Esophagus muscularis mucosa (tissue), 4 donors: ENCODE measurements around the gene KCNH1. TPM values are rescaled to one million over a fixed set of nuclear protein-coding genes. Genes with fewer than 3 reads are reported as not detected.

ENCODE experiments used
- DNase-seq: peaks from one replicate; pipeline ENCODE4 v3.0.0-alpha.2; 2017; ENCODE audit errors: extremely low spot score
- H3K27ac ChIP-seq, 4 donors: fragments of 200-600 bp; sonication (generic); replicated peaks in 1 of 4; 1 replicate in 3 of 4; 2 replicates in 1 of 4; pipeline ENCODE4 v1.5.1; 2016 to 2019; ENCODE audit warnings: mild to moderate bottlenecking in 1 of 4
- H3K27me3 ChIP-seq, 4 donors: fragments of 200-600 bp; sonication (generic); one replicate each; pipeline versions ENCODE4 v1.5.1 to v1.6.0; 2016 to 2019
- H3K36me3 ChIP-seq, 4 donors: fragments of 200-600 bp; sonication (generic); one replicate each; pipeline ENCODE4 v1.5.1; 2016 to 2019
- H3K4me1 ChIP-seq, 4 donors: fragments of 200-600 bp; sonication (generic); one replicate each; pipeline ENCODE4 v1.5.1; 2016 to 2019
- H3K4me3 ChIP-seq, 4 donors: fragments of 200-600 bp; sonication (generic); 1 replicate in 2 of 4; 2 replicates in 2 of 4; pipeline ENCODE4 v1.5.1; 2016 to 2019; ENCODE audit warnings: mild to moderate bottlenecking in 4 of 4, moderate library complexity in 1 of 4
- H3K9me3 ChIP-seq, 4 donors: fragments of 200-600 bp; sonication (generic); 1 replicate in 3 of 4; 2 replicates in 1 of 4; pipeline ENCODE4 v1.5.1; 2016 to 2019
- EP300 ChIP-seq: sonication (generic); formaldehyde crosslinking; IDR thresholded peaks from one replicate; pipeline ENCODE4 v1.6.1; 2017; ENCODE audit warnings: antibody characterized with exemption
- POLR2A ChIP-seq: fragments of 450-650 bp; IDR thresholded peaks from one replicate; pipeline ENCODE4 v1.6.1; 2017; ENCODE audit warnings: antibody characterized with exemption, moderate library complexity, mild to moderate bottlenecking, low read depth
- POLR2AphosphoS5 ChIP-seq, 2 donors: sonication (generic); formaldehyde crosslinking; IDR thresholded peaks; one replicate each; pipeline ENCODE4 v1.6.1; 2017; ENCODE audit warnings: antibody characterized with exemption in 2 of 2
- WGBS: methylation state at CpG from one replicate; pipeline ENCODE4 v1.1.5; 2018; 5-methylcytosine and 5-hydroxymethylcytosine counted together
- intact Hi-C: fragments of 100-400 bp; cut with DNase I; formaldehyde crosslinking; loops from one replicate; pipeline ENCODE4 v1.15.1; 2023
- total RNA-seq, 4 donors: library from RNA; depleted of rRNA; stranded (reverse); fragments of >200 nt; gene quantifications; one replicate each; pipeline versions ENCODE4 v1.1.0 to v1.2.1, GENCODE V29; 2016
- TF ChIP-seq, protein P1 (sequence below), 3 experiments: fragments of 200-600 bp in 2 of 3; fragments of 450-650 bp in 1 of 3; sonication (generic) in 2 of 3; IDR thresholded peaks; one replicate each; pipeline ENCODE4 v1.5.1; 2017 to 2019; ENCODE audit warnings: antibody characterized with exemption in 3 of 3, mild to moderate bottlenecking in 2 of 3, moderate library complexity in 1 of 3

KCNH1 gene
- total RNA-seq, 4 donors from 2014 or later = 0.11 to 0.78 (median 0.46) TPM

- peaks cover 0 to 13% (median 8%) of the 10 kb centered on the region in 4 donors for H3K9me3 ChIP-seq
- H3K4me1 ChIP-seq = no peaks in the 10 kb centered on the region
- no peaks in the 10 kb centered on the region for H3K27me3 ChIP-seq
- WGBS = 92% methylated on average over 4 of the region's 4 CpGs
- H3K4me3 ChIP-seq = no peak overlapping the region
- DNase-seq = no peak
- TF ChIP-seq POLR2A = no peak
- TF ChIP-seq EP300 = no peak
- TF ChIP-seq, protein P1, sequence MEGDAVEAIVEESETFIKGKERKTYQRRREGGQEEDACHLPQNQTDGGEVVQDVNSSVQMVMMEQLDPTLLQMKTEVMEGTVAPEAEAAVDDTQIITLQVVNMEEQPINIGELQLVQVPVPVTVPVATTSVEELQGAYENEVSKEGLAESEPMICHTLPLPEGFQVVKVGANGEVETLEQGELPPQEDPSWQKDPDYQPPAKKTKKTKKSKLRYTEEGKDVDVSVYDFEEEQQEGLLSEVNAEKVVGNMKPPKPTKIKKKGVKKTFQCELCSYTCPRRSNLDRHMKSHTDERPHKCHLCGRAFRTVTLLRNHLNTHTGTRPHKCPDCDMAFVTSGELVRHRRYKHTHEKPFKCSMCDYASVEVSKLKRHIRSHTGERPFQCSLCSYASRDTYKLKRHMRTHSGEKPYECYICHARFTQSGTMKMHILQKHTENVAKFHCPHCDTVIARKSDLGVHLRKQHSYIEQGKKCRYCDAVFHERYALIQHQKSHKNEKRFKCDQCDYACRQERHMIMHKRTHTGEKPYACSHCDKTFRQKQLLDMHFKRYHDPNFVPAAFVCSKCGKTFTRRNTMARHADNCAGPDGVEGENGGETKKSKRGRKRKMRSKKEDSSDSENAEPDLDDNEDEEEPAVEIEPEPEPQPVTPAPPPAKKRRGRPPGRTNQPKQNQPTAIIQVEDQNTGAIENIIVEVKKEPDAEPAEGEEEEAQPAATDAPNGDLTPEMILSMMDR (IDR thresholded peaks at IDR 0.05) = no peak
- no peaks in the 10 kb centered on the region for H3K36me3 ChIP-seq
- no peak overlapping the region for H3K27ac ChIP-seq
- intact Hi-C loops = no loop called here
Observed at GRCh38 chr1:210755991-210756659, 377.8 kb downstream of the KCNH1 start.

- Histone ChIP-seq H3K36me3 (no peaks in the 10 kb centered on the region), H3K27me3 (no peaks in the 10 kb centered on the region), H3K4me1 (no peaks in the 10 kb centered on the region), H3K27ac (no peak overlapping the region), H3K4me3 (no peak overlapping the region), H3K9me3 (peaks cover 0 to 5% (median 4%) of the 10 kb centered on the region in 4 donors)
- DNase-seq = no peak
- no peak for TF ChIP-seq EP300
- TF ChIP-seq, protein P1 (IDR thresholded peaks at IDR 0.05) = no peak
- no peak for TF ChIP-seq POLR2A
- no peak for TF ChIP-seq POLR2AphosphoS5 (IDR thresholded peaks at IDR 0.05)
- 34% methylated on average over 6 of the region's 8 CpGs for WGBS
- intact Hi-C loops = no loop called here
Observed at GRCh38 chr1:210754878-210755665, 378.9 kb downstream of the KCNH1 start.

GRCh38 chr1:210751911-210752310, 382.0 kb downstream of the KCNH1 start:
- TF ChIP-seq POLR2A (no peak), POLR2AphosphoS5 (IDR thresholded peaks at IDR 0.05) (no peak), EP300 (no peak)
- TF ChIP-seq, protein P1 (IDR thresholded peaks at IDR 0.05) = no peak
- H3K4me1 ChIP-seq = no peaks in the 10 kb centered on the region
- H3K4me3 ChIP-seq = no peak overlapping the region
- WGBS = 97% methylated on average over 2 of the region's 2 CpGs
- no peaks in the 10 kb centered on the region for H3K36me3 ChIP-seq
- no peak overlapping the region for H3K27ac ChIP-seq
- H3K9me3 ChIP-seq = no peaks in the 10 kb centered on the region
- H3K27me3 ChIP-seq = no peaks in the 10 kb centered on the region
- no peak for DNase-seq
- intact Hi-C loops = no loop called here

GRCh38 chr1:210750468-210750867, 383.5 kb downstream of the KCNH1 start:
- 100% methylated on average over 1 of the region's 1 CpG for WGBS
- intact Hi-C loops = no loop called here
- Histone ChIP-seq H3K9me3 (no peaks in the 10 kb centered on the region), H3K4me1 (no peaks in the 10 kb centered on the region), H3K27me3 (no peaks in the 10 kb centered on the region), H3K4me3 (no peak overlapping the region), H3K27ac (no peak overlapping the region), H3K36me3 (no peaks in the 10 kb centered on the region)
- no peak for DNase-seq
- TF ChIP-seq POLR2AphosphoS5 (IDR thresholded peaks at IDR 0.05) (no peak), EP300 (no peak), POLR2A (no peak)
- TF ChIP-seq, protein P1 (IDR thresholded peaks at IDR 0.05) = no peak
